ENCODE results near the gene LGALS7B.
"Not testable (repeated sequence)": the region's sequence is repeated elsewhere in the genome, so short reads cannot be mapped to it uniquely, and the experiment has no call there.

DNA sequence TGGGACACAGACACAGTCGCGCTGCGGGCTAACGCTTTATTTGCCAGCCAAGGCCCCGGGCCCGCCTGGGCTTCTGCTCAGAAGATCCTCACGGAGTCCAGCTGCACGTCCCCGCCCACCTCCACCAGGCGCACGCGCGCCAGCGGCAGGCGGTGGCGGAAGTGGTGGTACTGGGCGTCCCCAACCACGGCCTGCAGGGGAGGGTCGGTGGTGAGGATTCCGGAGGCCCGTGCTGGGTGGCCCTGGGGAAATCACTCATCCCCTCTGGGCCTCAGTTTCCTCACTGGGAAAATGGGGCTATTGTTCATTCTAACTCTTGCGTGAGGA lies 18.1 kb upstream of the LGALS7B start:
- TF ChIP-seq, protein P1, sequence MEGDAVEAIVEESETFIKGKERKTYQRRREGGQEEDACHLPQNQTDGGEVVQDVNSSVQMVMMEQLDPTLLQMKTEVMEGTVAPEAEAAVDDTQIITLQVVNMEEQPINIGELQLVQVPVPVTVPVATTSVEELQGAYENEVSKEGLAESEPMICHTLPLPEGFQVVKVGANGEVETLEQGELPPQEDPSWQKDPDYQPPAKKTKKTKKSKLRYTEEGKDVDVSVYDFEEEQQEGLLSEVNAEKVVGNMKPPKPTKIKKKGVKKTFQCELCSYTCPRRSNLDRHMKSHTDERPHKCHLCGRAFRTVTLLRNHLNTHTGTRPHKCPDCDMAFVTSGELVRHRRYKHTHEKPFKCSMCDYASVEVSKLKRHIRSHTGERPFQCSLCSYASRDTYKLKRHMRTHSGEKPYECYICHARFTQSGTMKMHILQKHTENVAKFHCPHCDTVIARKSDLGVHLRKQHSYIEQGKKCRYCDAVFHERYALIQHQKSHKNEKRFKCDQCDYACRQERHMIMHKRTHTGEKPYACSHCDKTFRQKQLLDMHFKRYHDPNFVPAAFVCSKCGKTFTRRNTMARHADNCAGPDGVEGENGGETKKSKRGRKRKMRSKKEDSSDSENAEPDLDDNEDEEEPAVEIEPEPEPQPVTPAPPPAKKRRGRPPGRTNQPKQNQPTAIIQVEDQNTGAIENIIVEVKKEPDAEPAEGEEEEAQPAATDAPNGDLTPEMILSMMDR (IDR thresholded peaks at IDR 0.05) = not testable (repeated sequence)
- not testable (repeated sequence) for TF ChIP-seq POLR2A (IDR thresholded peaks at IDR 0.05)
